Fibroblast of villous mesenchyme (primary cell): ENCODE data around the gene ZNF366. TPM values are rescaled to one million over a fixed set of nuclear protein-coding genes. Genes with fewer than 3 reads are reported as not detected.

Source experiments
- DNase-seq: peaks from one replicate; pipeline ENCODE4 v3.0.0-alpha.2; 2010; ENCODE audit warnings: low read depth
- H3K4me3 ChIP-seq: 2 replicates; pipeline ENCODE4 v1.5.1; 2011; ENCODE audit warnings: low read depth, mild to moderate bottlenecking, low read length
- total RNA-seq: library from RNA; depleted of rRNA; stranded (reverse); fragments of >200 nt; gene quantifications from 2 replicates; pipeline ENCODE4 v1.2.3, GENCODE V29; 2012
- TF ChIP-seq, protein P1 (sequence below): IDR thresholded peaks from 2 replicates; pipeline ENCODE4 v1.5.1; 2012; ENCODE audit warnings: low read depth, mild to moderate bottlenecking, low read length; ENCODE audit not compliant: insufficient read depth

Gene ZNF366
- total RNA-seq, 1 donor: under 0.01 TPM

- no peak for DNase-seq
- H3K4me3 ChIP-seq: no peak overlapping the region
- TF ChIP-seq, protein P1, sequence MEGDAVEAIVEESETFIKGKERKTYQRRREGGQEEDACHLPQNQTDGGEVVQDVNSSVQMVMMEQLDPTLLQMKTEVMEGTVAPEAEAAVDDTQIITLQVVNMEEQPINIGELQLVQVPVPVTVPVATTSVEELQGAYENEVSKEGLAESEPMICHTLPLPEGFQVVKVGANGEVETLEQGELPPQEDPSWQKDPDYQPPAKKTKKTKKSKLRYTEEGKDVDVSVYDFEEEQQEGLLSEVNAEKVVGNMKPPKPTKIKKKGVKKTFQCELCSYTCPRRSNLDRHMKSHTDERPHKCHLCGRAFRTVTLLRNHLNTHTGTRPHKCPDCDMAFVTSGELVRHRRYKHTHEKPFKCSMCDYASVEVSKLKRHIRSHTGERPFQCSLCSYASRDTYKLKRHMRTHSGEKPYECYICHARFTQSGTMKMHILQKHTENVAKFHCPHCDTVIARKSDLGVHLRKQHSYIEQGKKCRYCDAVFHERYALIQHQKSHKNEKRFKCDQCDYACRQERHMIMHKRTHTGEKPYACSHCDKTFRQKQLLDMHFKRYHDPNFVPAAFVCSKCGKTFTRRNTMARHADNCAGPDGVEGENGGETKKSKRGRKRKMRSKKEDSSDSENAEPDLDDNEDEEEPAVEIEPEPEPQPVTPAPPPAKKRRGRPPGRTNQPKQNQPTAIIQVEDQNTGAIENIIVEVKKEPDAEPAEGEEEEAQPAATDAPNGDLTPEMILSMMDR: no peak
These were observed 28.9 kb downstream of the ZNF366 start for GRCh38 chr5:72478276-72478675.

GRCh38 chr5:72477644-72478043 is 29.6 kb downstream of the ZNF366 start:
- no peak overlapping the region for H3K4me3 ChIP-seq
- TF ChIP-seq, protein P1: no peak
- no peak for DNase-seq

DNA sequence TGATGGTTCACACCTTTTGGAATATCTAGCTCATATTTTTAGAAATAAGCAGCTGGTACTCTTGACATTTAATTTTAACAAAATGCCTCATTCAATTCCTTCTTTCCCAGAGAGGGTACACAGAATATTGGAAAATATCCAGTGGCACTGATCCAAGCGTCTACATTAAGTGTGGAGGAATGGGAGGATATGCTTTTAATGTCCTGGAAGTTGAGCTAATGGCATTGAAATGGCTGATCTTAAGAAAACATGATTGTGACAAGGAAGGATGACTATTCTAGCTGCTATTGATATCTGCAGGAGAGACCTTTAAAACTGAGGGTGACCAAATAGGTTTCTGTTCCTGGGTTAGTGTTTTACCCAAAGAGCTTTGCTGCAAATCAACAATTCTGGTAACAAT is 30.0 kb downstream of the ZNF366 start:
- no peak for DNase-seq
- TF ChIP-seq, protein P1: no peak
- no peak overlapping the region for H3K4me3 ChIP-seq

DNA sequence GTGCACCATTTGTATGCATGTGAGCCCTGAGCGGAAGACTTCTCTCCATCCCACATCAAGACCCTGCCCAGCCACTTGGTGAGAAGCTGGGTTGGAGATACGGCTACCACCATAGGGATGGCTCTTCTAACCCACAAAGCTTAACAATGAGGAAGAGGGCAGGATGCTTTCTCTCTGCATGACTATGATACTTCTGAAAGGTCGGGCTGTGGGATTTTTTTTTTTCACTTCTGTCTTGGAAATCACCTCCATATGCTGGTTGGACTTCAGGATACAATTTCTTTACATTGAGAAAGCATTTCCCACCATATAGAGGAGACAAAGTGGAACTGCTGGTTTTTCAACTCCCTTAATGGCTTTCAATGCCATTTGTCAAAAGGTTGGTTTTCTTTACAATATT is 30.5 kb downstream of the ZNF366 start:
- TF ChIP-seq, protein P1: no peak
- no peak overlapping the region for H3K4me3 ChIP-seq
- DNase-seq: no peak

- TF ChIP-seq, protein P1: no peak
- H3K4me3 ChIP-seq: no peak overlapping the region
- no peak for DNase-seq
These were observed 30.9 kb downstream of the ZNF366 start for GRCh38 chr5:72476275-72476674.

DNA sequence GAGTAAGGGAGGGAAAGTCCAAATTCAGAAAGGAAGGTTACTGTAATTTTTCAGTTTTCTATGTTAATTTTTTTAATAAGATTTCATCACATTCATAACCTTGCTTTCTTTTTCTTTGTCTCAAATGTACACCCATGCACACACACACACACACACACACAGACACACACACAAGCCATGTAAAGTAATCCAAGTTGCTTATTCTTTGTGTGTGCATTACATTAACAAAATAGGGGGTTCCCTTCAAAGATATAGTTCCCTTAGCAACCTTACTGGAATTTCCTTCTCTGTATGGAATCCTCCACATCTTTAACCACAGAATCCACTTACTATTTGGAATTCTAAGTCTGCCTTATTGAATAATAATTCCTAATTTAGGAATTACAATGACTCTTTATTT is 32.7 kb downstream of the ZNF366 start:
- H3K4me3 ChIP-seq: no peak overlapping the region
- no peak for DNase-seq
- TF ChIP-seq, protein P1: no peak

GRCh38 chr5:72474046-72474500 is 33.1 kb downstream of the ZNF366 start:
- no peak for DNase-seq
- H3K4me3 ChIP-seq: no peak overlapping the region
- TF ChIP-seq, protein P1: no peak
